DMS 273 (cell line): ENCODE data around the gene KLF11.

Experiments used
- DNase-seq: peaks from one replicate; lab custom pipeline; 2025; ENCODE audit not compliant: unreplicated experiment; lab: John Stamatoyannopoulos, UW

KLF11 gene

DNA sequence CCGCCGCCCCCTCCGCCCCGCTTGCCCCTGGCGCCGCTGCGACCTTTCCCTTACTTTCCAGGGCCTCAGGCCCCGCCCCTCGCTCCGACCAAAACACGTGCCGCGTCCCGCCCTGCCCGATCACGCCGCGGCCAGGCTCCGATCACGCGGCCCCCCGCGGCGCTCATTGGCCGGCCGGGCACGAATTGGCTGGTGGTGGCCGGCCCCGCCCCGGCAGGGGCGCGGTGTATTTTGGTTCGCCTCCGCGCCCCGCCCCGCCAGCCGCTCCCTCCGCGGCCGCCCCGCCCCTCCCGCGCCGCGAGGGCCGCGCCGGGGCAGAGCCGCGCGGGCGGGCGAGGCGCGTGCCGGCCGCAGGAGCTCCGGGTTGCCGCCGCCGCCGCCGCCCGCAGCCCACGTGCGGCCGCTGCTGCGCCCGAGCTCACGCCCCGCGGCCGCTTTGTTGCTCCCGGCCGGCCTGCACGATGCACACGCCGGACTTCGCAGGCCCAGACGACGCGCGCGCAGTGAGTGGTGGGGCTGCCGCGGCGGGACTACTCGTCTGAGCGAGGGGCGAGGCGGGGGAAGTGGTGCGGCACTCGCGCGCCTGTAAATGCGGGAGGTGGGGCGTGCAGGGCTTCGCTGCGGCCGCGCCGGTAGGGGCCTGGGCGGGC lies at the start of gene KLF11:
KLF11 (plus strand) TSS at position 295 of the 650 bp plus-strand sequence; CDS start at position 462, 167 bp downstream.
- DNase-seq: peak; percentile 98

DNA sequence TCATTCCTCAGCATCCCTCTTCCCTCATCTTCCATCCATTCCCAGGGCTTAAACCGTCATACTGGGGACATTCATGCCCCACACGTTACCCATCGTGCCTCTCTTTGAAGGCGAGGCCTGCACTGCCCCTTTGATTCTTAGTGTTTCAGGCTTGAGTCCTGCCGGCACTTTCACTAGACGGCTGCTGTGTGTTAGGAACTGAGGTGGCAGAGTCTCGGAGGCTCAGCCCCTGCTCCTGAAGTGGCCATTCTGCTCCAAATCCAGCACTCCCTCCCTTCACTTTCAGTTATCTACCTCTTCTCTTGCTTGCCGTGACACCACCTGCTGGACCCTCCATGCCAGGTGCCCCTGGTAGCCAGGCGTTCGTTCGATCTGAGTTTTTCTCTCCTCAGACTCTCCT lies 48.9 kb upstream of the KLF11 start:
- no peak for DNase-seq

DNA sequence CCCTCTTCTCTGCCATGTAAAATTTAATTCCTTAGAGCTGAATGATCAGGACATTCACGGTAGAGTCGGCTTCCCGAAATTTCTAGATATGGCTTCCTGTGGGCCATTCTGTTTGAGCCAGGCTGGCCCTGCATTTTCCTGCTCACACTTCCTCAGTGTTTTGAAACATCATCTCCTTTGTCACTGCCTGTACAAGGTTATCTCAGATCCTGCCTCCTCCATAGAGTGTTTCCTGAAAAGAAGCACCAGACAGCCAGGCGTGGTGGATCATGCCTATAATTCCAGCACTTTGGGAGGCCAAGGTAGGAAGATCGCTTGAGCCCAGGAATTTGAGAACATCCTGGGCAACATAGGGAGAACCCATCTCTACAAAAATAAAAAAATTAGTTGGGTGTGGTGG lies 48.3 kb upstream of the KLF11 start:
- DNase-seq: no peak

GRCh38 chr2:9996321-9996720 lies 47.0 kb upstream of the KLF11 start:
- DNase-seq: no peak

- no peak for DNase-seq
Measured at GRCh38 chr2:9997936-9998335, 45.4 kb upstream of the KLF11 start.

GRCh38 chr2:9998916-9999654 lies 44.3 kb upstream of the KLF11 start:
- no peak for DNase-seq

DNA sequence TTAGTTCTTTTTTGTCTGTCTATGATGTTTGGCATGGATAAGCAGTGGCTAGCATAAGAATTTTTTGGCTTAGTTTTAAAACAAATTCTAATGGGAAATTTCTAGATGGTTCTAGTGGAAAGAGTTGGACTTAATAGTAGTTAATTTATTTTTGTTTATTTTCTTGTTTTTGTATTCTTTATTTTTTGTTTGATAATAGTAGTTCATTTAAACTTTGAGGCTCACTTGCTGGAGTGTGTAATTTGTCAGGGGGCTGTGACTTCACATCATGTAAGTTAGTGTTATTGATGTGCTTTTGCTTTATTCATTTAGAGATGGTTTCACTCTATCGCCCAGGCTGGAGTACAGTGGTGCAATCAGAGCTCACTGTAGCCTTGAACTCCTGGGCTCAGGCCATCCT lies 43.7 kb upstream of the KLF11 start:
- no peak for DNase-seq

GRCh38 chr2:10000541-10000940 lies 42.8 kb upstream of the KLF11 start:
- DNase-seq: no peak

DNA sequence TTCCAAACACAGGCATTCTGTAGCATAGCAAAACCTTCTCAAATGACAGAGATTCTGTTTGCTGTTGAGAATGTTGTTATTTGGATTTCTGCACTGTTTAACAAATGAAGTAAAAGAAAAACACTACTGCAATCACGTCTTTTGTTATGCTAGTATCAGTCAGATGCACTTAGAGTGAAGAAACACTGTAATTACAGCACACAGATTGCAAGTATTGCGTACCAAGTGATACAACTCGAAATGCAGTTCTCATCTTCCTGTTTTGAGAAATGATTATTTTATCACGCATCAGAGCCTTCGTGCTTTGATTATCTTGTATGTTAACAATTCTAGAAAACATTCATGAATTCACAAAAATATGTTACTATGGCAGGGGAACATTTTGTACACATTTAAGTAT lies 41.8 kb upstream of the KLF11 start:
- no peak for DNase-seq

GRCh38 chr2:10002109-10002508 lies 41.2 kb upstream of the KLF11 start:
- DNase-seq: no peak

- no peak for DNase-seq
Measured at GRCh38 chr2:10002681-10003080, 40.7 kb upstream of the KLF11 start.

DNA sequence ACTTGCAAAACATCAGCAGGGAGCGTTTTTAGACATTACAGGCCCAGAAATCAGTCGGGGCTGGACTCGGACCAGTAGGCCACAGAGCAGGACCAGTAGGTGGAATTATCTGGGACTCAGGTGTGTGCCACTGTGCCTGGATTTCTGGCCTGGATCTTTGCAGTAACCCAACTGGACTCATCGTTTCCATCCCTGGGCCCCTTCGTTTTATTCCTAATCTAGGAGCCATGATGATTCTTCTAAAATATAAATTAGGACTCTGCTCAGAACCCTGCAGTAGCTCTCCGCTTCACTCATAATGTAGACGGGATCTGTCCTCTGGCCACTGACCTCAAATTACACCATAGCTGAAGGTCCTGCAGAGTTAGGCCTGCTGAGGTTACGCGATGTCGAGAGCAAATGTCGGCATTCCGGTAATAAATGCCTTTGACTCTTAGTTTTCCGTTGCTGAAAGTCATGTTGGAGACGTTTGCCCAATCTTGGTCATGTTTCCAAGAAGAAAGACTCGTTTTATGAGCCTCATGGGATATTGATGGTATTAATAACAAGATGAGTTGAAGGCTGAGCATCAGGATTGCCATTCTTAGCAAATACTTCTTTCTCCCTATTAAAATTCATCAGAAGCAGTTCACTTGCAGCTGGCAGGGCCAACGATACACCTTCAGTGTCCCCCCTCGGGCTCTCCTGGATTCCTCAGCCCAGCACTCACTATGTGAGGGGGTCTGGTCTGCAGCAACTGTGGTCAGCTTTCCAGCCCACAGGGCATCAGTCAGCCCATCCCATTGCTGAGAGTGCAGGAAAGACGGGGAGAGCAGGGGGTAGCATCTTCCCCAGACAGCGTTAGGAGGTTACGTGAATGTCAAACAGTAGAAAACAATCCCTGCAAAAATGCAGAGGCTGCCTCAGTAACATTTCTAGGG lies 39.9 kb upstream of the KLF11 start:
- DNase-seq: no peak

DNA sequence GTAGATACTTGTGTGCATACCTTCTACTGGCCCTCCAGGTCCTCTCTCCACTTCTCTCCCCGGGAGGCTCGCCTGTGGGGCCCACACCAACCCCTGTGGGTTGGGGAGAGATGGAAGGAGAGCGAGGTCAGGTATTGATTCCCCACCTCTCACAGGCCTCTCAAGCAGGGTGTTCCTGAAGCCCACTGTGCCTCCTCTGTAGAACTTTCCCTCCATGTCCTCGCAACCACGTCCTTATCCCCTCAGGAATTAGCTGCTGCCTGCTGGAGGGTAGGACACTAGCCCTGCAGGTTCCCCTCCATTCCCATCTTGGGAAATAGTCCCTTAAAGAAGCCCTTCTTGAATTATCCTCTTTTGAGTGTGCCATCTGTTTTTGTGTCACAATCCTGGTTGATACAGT lies 38.9 kb upstream of the KLF11 start:
- no peak for DNase-seq

DNA sequence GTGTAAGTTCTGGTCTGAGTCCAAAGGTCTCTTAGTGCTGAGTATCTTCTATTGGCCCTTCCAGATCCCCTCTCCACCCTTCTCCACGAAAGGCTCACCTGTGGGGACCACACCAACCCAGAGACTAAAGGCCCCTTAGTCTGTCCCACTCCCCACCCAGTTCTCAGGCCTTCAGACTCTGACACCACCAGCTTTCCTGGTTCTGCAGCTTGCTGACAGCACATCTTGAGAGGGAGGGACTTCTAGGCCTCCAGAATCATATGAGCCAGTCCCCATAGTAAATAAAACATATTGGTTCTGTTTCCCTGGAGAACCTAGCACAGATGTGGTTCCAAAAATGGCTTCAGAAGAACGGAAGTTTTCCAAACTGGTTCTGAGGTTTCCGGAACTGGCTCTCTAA lies 38.5 kb upstream of the KLF11 start:
- DNase-seq: no peak

- no peak for DNase-seq
Measured at GRCh38 chr2:10005461-10006235, 37.7 kb upstream of the KLF11 start.

- DNase-seq: no peak
Measured at GRCh38 chr2:10006236-10007161, 36.9 kb upstream of the KLF11 start.

DNA sequence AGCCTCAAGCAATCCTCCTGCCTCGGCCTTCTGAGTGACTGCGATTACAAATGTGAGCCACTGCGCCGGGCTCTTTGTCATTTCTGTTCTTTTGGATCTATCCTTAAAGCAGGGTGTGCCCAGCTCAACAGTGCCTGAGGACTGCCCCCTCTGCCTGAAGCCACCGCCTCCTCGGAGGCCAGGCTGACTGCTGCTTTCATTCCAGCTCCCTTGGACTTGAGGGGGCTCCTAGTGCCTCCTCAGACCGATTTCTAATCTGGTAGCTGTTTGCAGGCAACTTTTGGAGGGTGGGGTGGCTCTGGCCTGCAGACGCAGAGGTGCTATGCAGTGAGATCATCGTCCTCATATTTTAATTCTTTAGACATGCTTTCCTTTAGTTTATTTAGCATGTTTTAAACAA lies 35.9 kb upstream of the KLF11 start:
- DNase-seq: no peak

- DNase-seq: no peak
Measured at GRCh38 chr2:10007921-10008808, 35.2 kb upstream of the KLF11 start.

DNA sequence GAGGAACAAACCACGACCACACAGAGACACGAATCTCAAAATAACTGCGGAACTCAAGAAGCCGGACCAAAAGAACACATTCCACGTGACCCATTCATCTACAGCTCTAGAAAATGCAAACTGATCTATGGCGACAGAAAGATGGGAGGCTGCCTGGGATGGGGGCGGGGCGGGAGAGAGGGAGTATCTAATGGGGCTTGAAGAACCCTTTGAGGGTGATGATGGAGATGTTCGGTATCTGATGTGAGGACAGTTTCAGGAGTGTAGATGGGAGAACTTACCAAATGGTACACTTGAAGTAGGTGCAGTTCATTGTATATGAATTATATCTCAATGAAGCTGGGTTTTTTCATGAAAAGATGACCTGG lies 34.6 kb upstream of the KLF11 start:
- DNase-seq: no peak
